GM21423 (cell line): Measurements from ENCODE around the gene EIF4E1B.

Experiments used
- ATAC-seq: cut with Tn5 transposase; IDR thresholded peaks from one replicate; pipeline ENCODE4 v1.9.1; 2021; ENCODE audit warnings: mild to moderate bottlenecking, moderate library complexity; ENCODE audit not compliant: unreplicated experiment

EIF4E1B gene

GRCh38 chr5:176680226-176680563 is 49.7 kb downstream of the EIF4E1B start:
- ATAC-seq: no peak

GRCh38 chr5:176682016-176682531 is 51.6 kb downstream of the EIF4E1B start:
- ATAC-seq: no peak

- ATAC-seq: no peak
Measured at GRCh38 chr5:176685010-176685409, 54.5 kb downstream of the EIF4E1B start.

- no peak for ATAC-seq
Measured at GRCh38 chr5:176687247-176687646, 56.8 kb downstream of the EIF4E1B start.

GRCh38 chr5:176687881-176688280 is 57.4 kb downstream of the EIF4E1B start:
- no peak for ATAC-seq

- no peak for ATAC-seq
Measured at GRCh38 chr5:176690911-176691310, 60.4 kb downstream of the EIF4E1B start.

- ATAC-seq: no peak
Measured at GRCh38 chr5:176691524-176691923, 61.0 kb downstream of the EIF4E1B start.

- ATAC-seq: no peak
Measured at GRCh38 chr5:176692326-176692725, 61.9 kb downstream of the EIF4E1B start.

- ATAC-seq: no peak
Measured at GRCh38 chr5:176692839-176693476, 62.5 kb downstream of the EIF4E1B start.

GRCh38 chr5:176693477-176693851 is 63.0 kb downstream of the EIF4E1B start:
- ATAC-seq: no peak

- no peak for ATAC-seq
Measured at GRCh38 chr5:176694146-176694545, 63.7 kb downstream of the EIF4E1B start.

- no peak for ATAC-seq
Measured at GRCh38 chr5:176694631-176695030, 64.2 kb downstream of the EIF4E1B start.

- no peak for ATAC-seq
Measured at GRCh38 chr5:176695073-176695472, 64.6 kb downstream of the EIF4E1B start.
